ENCODE results near the gene DCC.

The DCC gene

GRCh38 chr18:53521068-53521467, 1181.1 kb downstream of the DCC start:
- ChIA-PET CTCF (no interaction called here), POLR2A (no interaction called here)
- H3K4me3 ChIP-seq (ENCODE audit: low read depth, low read length), result no peak overlapping the region
- TF ChIP-seq CTCF (IDR thresholded peaks at IDR 0.05; ENCODE audit: insufficient read depth, low read length, missing control alignments), result no peak
- no peak for DNase-seq (ENCODE audit: low read depth, low spot score)

DNA sequence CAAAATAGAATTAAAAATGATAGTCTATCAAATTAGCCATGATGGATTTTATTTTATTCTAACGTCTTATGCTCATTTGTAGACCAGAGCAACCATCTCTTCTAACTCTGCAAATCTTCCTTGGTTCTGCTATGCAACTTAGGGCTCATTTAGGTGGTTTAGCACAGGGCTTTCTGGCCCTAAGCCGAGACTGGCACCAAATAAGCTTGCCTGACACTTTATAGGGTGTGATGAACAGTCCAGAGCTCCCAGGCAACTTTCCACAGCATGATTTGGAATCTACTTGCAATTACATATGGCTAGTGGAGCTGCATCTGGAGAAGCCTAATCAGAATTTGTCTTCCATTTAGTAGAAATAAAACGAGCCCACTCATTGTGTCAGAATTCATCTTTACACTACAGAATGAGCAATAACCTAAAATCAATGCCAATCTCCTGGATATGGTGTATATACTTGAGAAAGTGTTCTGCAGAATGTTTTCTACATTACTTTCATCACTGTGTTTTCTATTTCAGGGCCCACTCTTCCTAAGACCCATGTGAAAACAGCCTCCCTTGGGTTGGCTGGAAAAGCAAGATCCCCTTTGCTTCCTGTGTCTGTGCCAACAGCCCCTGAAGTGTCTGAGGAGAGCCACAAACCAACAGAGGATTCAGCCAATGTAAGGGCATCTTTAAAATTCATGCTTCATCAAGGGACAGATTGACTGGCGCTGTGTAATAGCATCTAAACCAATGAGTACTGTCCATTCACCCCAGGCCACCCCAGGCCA, 1186.3 kb downstream of the DCC start:
- CTCF ChIA-PET, result no interaction called here
- POLR2A ChIA-PET, result no interaction called here
- no peak for DNase-seq (ENCODE audit: low read depth, low spot score)
- H3K4me3 ChIP-seq (ENCODE audit: low read depth, low read length), result no peak overlapping the region
- no peak for TF ChIP-seq CTCF (IDR thresholded peaks at IDR 0.05; ENCODE audit: insufficient read depth, low read length, missing control alignments)

- CTCF ChIA-PET, result no interaction called here
- no peak overlapping the region for H3K4me3 ChIP-seq (ENCODE audit: low read depth, low read length)
- DNase-seq (ENCODE audit: low read depth, low spot score), result no peak
- TF ChIP-seq CTCF (IDR thresholded peaks at IDR 0.05; ENCODE audit: insufficient read depth, low read length, missing control alignments), result no peak
- POLR2A ChIA-PET, result no interaction called here
These were observed 1187.4 kb downstream of the DCC start for GRCh38 chr18:53527365-53527764.

DNA sequence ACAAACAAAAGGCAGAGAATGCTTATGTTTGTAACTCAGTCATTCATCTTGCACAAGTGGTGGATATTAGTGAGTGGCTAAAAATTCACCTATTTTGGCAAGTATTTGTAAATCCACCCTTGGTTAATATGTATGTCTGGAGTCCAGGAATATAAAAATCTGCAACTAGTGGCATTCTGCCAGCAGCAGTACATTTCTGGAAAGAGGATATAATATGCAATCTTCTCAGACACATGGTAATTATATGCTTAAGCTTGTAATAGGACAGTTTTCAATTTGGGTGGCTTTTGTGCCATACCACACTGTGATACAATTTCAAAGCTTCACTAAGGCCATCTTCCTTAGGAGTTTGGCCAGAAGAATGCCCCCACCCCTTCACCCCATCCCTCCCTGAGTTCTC, 1191.2 kb downstream of the DCC start:
- no peak overlapping the region for H3K4me3 ChIP-seq (ENCODE audit: low read depth, low read length)
- ChIA-PET CTCF (no interaction called here), POLR2A (no interaction called here)
- TF ChIP-seq CTCF (IDR thresholded peaks at IDR 0.05; ENCODE audit: insufficient read depth, low read length, missing control alignments), result no peak
- DNase-seq (ENCODE audit: low read depth, low spot score), result no peak

DNA sequence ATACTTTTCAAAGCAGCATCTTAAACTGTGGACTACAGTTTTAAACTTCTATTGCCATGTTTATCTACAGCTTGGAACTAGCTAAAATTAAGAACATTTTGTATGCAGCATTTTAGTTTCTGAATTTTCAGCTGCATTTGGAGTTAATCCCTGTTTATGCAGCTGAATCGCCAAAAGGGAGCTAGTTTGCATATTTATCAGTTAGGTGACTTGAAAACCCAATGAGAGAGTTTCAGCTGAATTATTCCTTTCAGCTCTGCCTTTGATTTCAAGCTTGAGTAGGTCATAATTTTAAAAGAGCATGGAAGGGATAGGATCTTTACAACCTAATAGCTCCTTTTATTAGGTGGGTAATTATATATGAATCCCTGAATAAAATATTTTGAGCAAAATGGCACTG, 1191.9 kb downstream of the DCC start:
- TF ChIP-seq CTCF (IDR thresholded peaks at IDR 0.05; ENCODE audit: insufficient read depth, low read length, missing control alignments), result no peak
- CTCF ChIA-PET, result no interaction called here
- no peak overlapping the region for H3K4me3 ChIP-seq (ENCODE audit: low read depth, low read length)
- POLR2A ChIA-PET, result no interaction called here
- no peak for DNase-seq (ENCODE audit: low read depth, low spot score)

- TF ChIP-seq CTCF (IDR thresholded peaks at IDR 0.05; ENCODE audit: insufficient read depth, low read length, missing control alignments), result no peak
- CTCF ChIA-PET, result no interaction called here
- POLR2A ChIA-PET, result no interaction called here
- no peak for DNase-seq (ENCODE audit: low read depth, low spot score)
- H3K4me3 ChIP-seq (ENCODE audit: low read depth, low read length), result no peak overlapping the region
These were observed 1194.2 kb downstream of the DCC start for GRCh38 chr18:53534203-53534602.
